A673 (cell line): ENCODE data around the gene SUN3. TPM values are rescaled to one million over a fixed set of nuclear protein-coding genes. Genes with fewer than 3 reads are reported as not detected.

ENCODE experiments used
- BruUV-seq: library from RNA; stranded (reverse); fragments of 400-500 nt; replicated peaks from 2 replicates; lab custom pipeline; 2021; lab: Mats Ljungman, UMichigan
- CTCF ChIA-PET: fragments of 300-600 bp; sonication (Branson Sonifier 250); formaldehyde crosslinking; loops from one replicate; lab custom pipeline; 2022; ENCODE audit warnings: antibody characterized with exemption; lab: Charles Lee
- POLR2A ChIA-PET: fragments of 300-600 bp; sonication (Branson Sonifier 250); formaldehyde crosslinking; loops from one replicate; lab custom pipeline; 2022; ENCODE audit warnings: antibody characterized with exemption; ENCODE audit not compliant: low non-redundant PET; lab: Charles Lee
- DNase-seq: peaks from one replicate; pipeline ENCODE4 v3.0.0-alpha.2; 2015; ENCODE audit warnings: low spot score
- H3K27ac ChIP-seq: fragments of 200-600 bp; sonication (generic); 2 replicates; pipeline ENCODE4 v1.5.1; 2016; ENCODE audit warnings: mixed run types, low read depth, mild to moderate bottlenecking, mixed read lengths, antibody characterized with exemption, low read length; ENCODE audit not compliant: poor library complexity, severe bottlenecking
- H3K27me3 ChIP-seq: fragments of 200-600 bp; sonication (generic); replicated peaks from 2 replicates; pipeline ENCODE4 v1.6.1; 2017; ENCODE audit warnings: mixed run types, low read depth, mild to moderate bottlenecking, mixed read lengths, antibody characterized with exemption, low read length; ENCODE audit not compliant: insufficient read depth, poor library complexity
- H3K36me3 ChIP-seq: fragments of 200-600 bp; sonication (generic); 2 replicates; pipeline ENCODE4 v1.6.1; 2016; ENCODE audit warnings: mixed run types, mild to moderate bottlenecking, mixed read lengths, antibody characterized with exemption, low read length; ENCODE audit not compliant: insufficient read depth, poor library complexity, severe bottlenecking
- H3K4me1 ChIP-seq: fragments of 200-600 bp; sonication (generic); 2 replicates; pipeline ENCODE4 v1.6.1; 2017; ENCODE audit warnings: mixed run types, mild to moderate bottlenecking, mixed read lengths, antibody characterized with exemption, low read length; ENCODE audit not compliant: insufficient read depth, poor library complexity, severe bottlenecking
- H3K4me3 ChIP-seq: fragments of 200-600 bp; sonication (generic); 2 replicates; pipeline ENCODE4 v1.5.1; 2016; ENCODE audit warnings: low read depth, mixed run types, mild to moderate bottlenecking, mixed read lengths, low read length; ENCODE audit not compliant: poor library complexity, severe bottlenecking
- H3K9me3 ChIP-seq: fragments of 200-600 bp; sonication (generic); 2 replicates; pipeline ENCODE4 v1.6.1; 2016; ENCODE audit warnings: mixed run types, low read depth, mild to moderate bottlenecking, mixed read lengths, antibody characterized with exemption, low read length; ENCODE audit not compliant: poor library complexity, severe bottlenecking
- CTCF ChIP-seq: fragments of 300-800, 200-600 bp; sonication (generic); conservative IDR thresholded peaks from 2 replicates; pipeline ENCODE4 v1.5.1; 2017; ENCODE audit warnings: low read depth, mild to moderate bottlenecking, antibody characterized with exemption, low read length, moderate library complexity, mixed read lengths
- EZH2 ChIP-seq: fragments of 200-600 bp; sonication (generic); IDR thresholded peaks from 2 replicates; pipeline ENCODE4 v1.6.1; 2017; ENCODE audit warnings: borderline replicate concordance, low read depth, mild to moderate bottlenecking, mixed read lengths, antibody characterized with exemption, low read length; ENCODE audit not compliant: poor library complexity, severe bottlenecking
- intact Hi-C: fragments of 100-400 bp; cut with micrococcal nuclease; formaldehyde crosslinking; loops from one replicate; pipeline ENCODE4 v1.10.0; 2022; ENCODE audit not compliant: unreplicated experiment
- total RNA-seq: library from RNA; stranded (reverse); gene quantifications from 2 replicates; pipeline ENCODE4 v1.2.3, GENCODE V29; 2021

Gene SUN3
- total RNA-seq, 1 experiment from 2014 or later: not detected

DNA sequence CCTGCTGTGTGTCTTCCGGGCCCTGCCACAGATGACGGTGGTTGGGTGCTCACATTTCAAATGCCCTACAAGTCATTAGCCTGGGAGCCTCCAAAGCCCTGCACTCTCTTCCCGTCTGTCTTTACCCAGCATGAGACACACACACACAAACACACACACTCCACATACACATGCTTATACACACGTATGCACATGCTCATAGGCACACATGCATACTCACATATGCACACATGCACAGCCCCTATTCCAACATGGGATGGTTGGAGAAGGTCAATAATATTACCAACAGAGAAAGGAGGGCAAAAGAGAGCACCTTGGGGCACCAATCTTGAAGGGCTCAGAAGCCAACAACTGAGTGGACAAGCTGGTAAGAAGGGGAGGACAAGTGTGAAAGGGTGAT lies 19.0 kb downstream of the SUN3 start:
- no peak for TF ChIP-seq EZH2
- no peak for TF ChIP-seq CTCF
- POLR2A ChIA-PET: no interaction called here

DNA sequence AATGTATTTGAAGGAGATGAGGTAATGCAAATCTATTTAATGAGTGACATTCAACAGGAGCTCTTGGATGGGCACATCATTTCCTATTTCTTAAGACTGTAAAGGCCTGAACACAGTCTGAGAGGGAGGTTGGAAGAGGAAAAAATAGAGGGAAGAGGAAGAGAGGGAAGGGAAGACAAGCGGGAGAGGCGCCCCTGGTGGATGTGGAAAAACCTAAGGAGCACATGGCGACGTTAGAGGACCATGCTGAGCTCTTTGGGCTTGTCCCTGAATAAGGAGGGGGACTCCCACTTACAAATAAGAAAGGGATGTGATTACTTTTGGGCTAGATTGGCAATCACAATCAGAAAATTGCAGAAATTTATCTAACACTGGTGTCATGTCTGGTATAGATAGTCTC lies 19.6 kb downstream of the SUN3 start:
- no peak for DNase-seq
- Histone ChIP-seq H3K9me3 (no peaks in the 10 kb centered on the region), H3K27ac (no peak overlapping the region), H3K4me3 (no peak overlapping the region), H3K27me3 (peaks cover 13% of the 10 kb centered on the region), H3K36me3 (no peaks in the 10 kb centered on the region), H3K4me1 (peaks cover 7% of the 10 kb centered on the region)
- no TSS peak for BruUV-seq
- ChIA-PET CTCF (no interaction called here), POLR2A (no interaction called here)
- intact Hi-C loops: no loop called here
- TF ChIP-seq EZH2 (no peak), CTCF (0 out of 2 replicates have a peak, but pooled peaks have one; percentile 8)

More for the DNA sequence above, 19.0 kb downstream of the SUN3 start:
- CTCF ChIA-PET: no interaction called here
- H3K4me3 ChIP-seq: no peak overlapping the region
- intact Hi-C loops: no loop called here
- DNase-seq: no peak
- H3K27ac ChIP-seq: no peak overlapping the region
- BruUV-seq: no TSS peak
- H3K4me1 ChIP-seq: no peaks in the 10 kb centered on the region
- peaks cover 13% of the 10 kb centered on the region for H3K27me3 ChIP-seq
- H3K36me3 ChIP-seq: no peaks in the 10 kb centered on the region
- H3K9me3 ChIP-seq: no peaks in the 10 kb centered on the region

DNA sequence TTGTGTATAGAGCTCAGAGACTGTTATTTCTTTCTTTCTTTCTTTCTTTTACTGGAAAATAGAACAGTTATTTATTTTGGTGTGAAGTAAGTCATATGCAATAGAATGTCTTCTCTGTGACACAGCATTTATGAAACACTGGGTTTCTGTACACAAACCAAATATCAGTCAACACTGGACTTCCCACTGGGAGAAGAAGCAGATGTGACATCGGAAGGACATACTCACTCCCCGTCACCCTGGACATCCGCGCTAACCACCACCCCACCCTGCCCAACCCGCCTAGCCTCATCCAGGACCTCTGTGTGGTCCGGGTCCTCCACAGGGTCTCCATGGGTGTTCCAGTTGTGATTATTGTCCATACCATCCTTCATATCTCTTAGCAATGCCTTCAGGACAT lies 22.0 kb downstream of the SUN3 start:
- Histone ChIP-seq H3K9me3 (peaks cover 3% of the 10 kb centered on the region), H3K36me3 (no peaks in the 10 kb centered on the region), H3K4me1 (peaks cover 8% of the 10 kb centered on the region), H3K4me3 (no peak overlapping the region), H3K27ac (no peak overlapping the region), H3K27me3 (peaks cover 13% of the 10 kb centered on the region)
- intact Hi-C loops: no loop called here
- no peak for DNase-seq
- no TSS peak for BruUV-seq
- no peak for TF ChIP-seq EZH2
- TF ChIP-seq CTCF: no peak
- POLR2A ChIA-PET: no interaction called here
- CTCF ChIA-PET: no interaction called here
